ENCODE results near the gene GP2.
"Not testable (repeated sequence)": the region's sequence is repeated elsewhere in the genome, so short reads cannot be mapped to it uniquely, and the experiment has no call there.

GP2 gene

GRCh38 chr16:20329392-20330138 is 2.3 kb upstream of the GP2 start:
- TF ChIP-seq CTCF (conservative IDR thresholded peaks at IDR 0.05; ENCODE audit: low read depth, low read length), result no peak
- no peak overlapping the region for H3K4me3 ChIP-seq (ENCODE audit: low read depth, low read length)
- no peak for DNase-seq (ENCODE audit: low read depth)

GRCh38 chr16:20326321-20326720 is 992 bp downstream of the GP2 start:
- no peak overlapping the region for H3K4me3 ChIP-seq (ENCODE audit: low read depth, low read length)
- TF ChIP-seq CTCF (conservative IDR thresholded peaks at IDR 0.05; ENCODE audit: low read depth, low read length), result no peak
- no peak for DNase-seq (ENCODE audit: low read depth)

GRCh38 chr16:20325005-20325404 is 2.3 kb downstream of the GP2 start:
- DNase-seq (ENCODE audit: low read depth), result no peak
- no peak for TF ChIP-seq CTCF (conservative IDR thresholded peaks at IDR 0.05; ENCODE audit: low read depth, low read length)
- H3K4me3 ChIP-seq (ENCODE audit: low read depth, low read length), result no peak overlapping the region

GRCh38 chr16:20323591-20324117 is 3.7 kb downstream of the GP2 start:
- H3K4me3 ChIP-seq (ENCODE audit: low read depth, low read length), result no peak overlapping the region
- TF ChIP-seq CTCF (conservative IDR thresholded peaks at IDR 0.05; ENCODE audit: low read depth, low read length), result no peak
- DNase-seq (ENCODE audit: low read depth), result no peak

GRCh38 chr16:20322696-20323095 is 4.6 kb downstream of the GP2 start:
- DNase-seq (ENCODE audit: low read depth), result no peak
- H3K4me3 ChIP-seq (ENCODE audit: low read depth, low read length), result no peak overlapping the region
- TF ChIP-seq CTCF (conservative IDR thresholded peaks at IDR 0.05; ENCODE audit: low read depth, low read length), result no peak

- no peak overlapping the region for H3K4me3 ChIP-seq (ENCODE audit: low read depth, low read length)
- TF ChIP-seq CTCF (conservative IDR thresholded peaks at IDR 0.05; ENCODE audit: low read depth, low read length), result no peak
- no peak for DNase-seq (ENCODE audit: low read depth)
These were observed 5.6 kb downstream of the GP2 start for GRCh38 chr16:20321671-20322070.

- DNase-seq (ENCODE audit: low read depth), result not testable (repeated sequence)
These were observed 6.3 kb downstream of the GP2 start for GRCh38 chr16:20321051-20321450.

More at GRCh38 chr16:20321051-20321450, 6.3 kb downstream of the GP2 start:
- not testable (repeated sequence) for H3K4me3 ChIP-seq (ENCODE audit: low read depth, low read length)
